GM04503 (cell line): Measurements from ENCODE around the gene METTL23.
"Not testable (repeated sequence)": the region's sequence is repeated elsewhere in the genome, so short reads cannot be mapped to it uniquely, and the experiment has no call there.

Experiments
- DNase-seq: peaks from one replicate; pipeline ENCODE4 v3.0.0-alpha.2; 2012; ENCODE audit warnings: low read depth

The METTL23 gene

DNA sequence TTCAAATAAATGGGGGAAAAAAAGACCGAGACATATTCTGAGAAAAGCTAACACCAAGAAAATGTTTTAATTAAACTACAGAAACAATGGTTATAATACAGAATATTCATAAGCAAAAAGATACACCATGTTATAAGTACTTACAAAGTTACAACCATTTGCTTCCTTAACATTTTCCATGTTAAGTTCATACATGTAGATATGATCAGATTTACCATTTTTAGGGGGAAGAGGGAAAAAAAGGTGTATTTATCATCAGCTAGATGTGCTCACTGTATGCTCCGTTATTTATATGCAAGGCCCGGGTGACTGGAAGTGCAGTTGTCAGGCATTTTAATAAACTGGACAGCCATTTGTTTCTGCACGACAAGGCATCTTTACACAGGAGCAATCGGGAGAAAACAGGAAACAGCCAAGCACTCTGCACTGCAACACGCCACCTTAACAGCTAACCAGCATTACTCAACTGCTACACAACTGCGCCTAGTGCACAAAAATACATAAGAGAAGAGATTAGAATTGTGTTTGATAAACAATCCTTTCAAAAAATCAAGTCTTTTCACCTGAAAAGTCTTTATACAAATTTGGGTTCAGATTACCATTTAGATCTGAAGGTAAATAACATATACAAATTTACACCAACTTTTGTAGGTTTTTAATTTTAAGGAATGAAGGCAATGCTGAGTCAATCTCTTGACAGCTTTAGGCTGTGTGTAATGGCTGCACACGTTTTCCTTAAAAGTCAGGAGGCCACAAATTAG, 7.6 kb downstream of the METTL23 start:
- no peak for DNase-seq

DNA sequence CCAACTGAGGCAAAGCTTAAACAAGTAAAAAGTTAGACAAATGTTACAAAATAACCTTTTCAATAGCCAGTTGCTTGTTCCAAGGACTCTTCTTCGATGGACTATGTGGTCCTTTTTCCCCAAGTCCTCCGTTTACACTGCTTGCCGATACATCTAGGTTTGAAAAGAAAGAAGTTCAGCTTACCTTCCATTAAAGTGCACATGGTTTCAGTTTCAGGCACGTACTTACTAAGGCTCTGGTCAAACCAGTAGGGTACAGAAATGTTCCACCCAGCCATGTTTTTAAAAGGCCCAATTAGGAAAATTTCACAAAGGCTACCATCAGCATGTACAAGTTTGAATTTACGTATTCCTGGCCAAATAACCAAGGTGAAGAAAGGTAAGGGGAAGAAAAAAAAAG, 8.4 kb downstream of the METTL23 start:
- DNase-seq, result no peak

DNA sequence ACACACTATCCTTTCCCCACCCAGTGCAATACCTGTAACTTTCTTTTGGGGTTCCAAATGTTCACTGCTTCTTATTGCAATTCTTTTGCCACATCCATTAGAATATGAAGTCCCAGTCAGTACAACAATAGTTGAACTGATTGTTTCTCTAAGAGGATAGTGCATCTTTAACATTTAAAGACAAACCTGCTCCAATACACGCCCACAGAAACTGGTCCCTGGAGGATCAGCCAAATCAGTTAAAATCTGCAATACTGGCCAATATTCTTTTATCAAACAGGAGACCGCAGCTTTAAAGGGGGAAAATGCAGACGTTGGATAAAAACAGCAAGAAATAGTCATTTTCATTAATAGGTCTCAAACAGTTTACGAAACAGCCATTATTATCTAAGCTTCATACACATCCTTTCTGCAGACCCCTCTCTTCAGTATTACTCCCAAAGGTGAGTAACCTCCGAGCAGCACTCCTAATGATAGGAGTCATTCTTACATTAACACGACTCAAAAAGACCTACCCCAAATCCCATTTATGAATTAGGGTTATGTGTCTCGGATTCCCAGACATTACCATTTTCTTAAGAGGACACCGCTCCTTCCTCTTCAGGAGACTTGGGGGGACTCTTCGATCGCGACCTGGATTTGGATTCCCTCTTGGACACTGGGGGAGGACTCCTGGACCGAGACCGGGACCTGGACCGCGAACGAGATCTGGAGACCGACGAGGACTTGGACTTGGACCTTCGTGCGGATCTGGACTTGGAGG, 9.1 kb downstream of the METTL23 start:
- DNase-seq, result no peak

DNA sequence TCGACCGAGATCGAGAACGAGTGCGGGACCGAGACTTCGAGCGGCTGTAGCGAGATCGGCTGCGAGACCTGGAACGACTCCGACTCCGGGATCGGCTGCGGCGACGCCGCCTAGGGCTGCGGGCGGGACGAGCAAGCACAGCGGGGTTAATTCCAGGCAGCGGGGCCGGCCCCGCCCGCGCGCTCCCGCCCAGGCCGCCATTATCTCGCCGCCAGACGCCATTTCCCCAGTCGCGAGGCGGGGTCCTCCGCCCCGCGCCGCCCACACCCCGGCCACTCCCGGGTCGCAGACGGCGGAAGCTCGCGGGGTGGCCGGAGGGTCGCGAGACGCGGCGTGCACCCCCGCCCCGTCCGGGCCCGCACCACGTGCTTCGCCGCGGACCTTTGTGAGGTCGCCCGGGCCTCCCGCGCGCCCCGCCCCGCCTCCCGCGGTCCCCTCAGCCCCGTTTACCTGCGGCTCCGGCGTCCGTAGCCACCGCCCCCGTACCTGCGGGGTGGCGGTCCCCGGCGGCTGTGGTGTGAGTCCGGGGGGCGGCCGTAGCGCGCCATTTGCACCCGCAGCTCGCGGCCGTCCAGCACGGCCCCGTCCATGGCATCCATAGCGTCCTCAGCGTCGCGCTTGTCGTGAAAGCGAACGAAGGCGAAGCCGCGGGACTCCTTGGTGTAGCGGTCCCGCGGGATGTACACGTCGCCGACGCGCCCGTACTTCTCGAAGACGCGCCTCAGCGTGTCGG, 9.9 kb downstream of the METTL23 start:
- DNase-seq, result no peak

DNA sequence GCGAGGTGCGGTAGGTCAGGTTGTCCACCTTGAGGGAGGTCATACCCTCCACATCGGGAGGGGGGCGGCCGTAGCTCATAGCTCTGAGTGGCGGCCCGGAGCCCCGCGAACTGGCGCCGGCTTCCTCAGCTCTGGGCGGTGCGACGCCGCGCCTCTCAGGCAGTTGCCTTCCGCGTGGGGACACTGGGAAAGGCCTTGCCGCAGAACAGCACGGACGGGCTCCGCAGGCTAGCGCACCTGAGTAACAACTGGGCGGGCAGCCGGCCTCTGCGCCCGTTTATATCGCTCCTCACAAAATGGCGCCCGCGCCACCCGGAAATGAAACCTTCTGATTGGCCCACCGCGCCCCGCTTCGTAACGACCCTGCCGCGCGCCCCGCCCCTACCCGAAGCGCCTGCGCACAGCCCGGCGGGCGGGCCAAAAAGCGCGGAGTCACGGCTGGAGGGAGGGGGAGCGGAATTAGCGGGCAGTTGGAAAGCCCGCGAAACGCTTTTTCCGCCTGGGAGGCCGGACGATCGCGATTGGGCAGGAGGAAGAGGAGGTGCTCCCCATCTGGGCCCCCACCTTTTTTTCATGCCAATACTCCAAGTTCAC, 10.5 kb downstream of the METTL23 start, which contains the start of gene SRSF2:
Gene SRSF2 (minus strand): TSS at position 250 of the 594 bp plus-strand sequence. CDS start 171 bp downstream, at position 79.
- peak; percentile 91 for DNase-seq

DNA sequence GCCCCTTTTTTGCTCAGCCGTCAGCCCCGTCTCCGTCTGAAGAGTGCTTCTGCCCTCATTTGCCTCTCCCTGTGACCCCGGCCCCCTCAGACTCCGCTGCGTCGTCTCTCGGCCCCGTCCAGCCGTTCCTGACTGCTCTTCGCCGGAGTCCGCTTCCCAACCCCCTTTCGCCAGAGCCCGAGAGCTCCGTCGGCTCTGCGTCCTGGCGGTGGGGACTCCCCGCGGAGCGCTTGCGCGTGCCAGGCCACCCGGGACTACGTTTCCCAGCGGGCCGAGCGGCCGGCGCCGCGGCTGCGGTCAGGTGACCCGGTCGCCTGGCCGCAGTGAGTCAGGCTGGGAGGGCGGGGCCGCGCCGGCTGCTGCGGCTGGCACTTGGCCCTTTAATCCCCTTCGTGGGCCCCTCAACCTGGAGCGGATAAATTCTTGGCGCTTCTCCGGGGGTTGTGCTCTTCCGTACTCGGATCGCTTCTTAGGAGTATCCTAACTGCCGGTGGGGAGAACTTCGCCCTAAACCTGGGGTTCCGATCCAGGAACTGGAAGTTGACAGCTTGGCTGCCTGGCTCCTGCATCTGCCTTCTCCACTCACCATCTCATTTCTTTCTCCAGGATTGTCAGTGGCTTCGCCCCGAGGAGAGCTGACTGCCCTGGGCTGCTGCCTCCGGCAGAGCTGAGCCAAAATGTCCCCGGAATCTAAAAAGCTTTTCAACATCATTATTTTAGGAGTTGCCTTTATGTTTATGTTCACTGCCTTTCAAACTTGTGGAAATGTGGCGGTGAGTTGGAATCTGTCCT, 11.2 kb downstream of the METTL23 start, which contains the start of gene MFSD11:
Gene MFSD11 (plus strand): TSS at position 444 of the 792 bp plus-strand sequence. CDS start 234 bp downstream, at position 678.
- peak; percentile 69 for DNase-seq

DNA sequence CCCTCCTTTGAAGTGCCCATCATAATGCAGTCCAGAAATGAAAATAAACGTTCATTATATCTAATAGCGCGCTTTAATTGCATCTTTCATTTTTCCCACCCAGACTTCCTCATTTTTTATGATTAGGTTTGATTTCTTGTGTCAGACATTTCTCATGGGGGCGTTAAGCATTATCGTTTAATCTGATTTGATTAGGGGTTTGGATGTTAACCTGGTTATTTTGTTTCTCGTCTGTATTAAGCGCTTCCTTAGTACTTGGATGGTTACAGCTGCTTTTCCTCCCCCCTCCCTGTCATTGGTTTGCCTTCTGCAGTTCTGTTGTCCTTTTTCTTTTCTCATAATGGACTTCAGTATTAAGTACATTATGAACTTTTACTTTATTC, 11.8 kb downstream of the METTL23 start:
- no peak for DNase-seq

DNA sequence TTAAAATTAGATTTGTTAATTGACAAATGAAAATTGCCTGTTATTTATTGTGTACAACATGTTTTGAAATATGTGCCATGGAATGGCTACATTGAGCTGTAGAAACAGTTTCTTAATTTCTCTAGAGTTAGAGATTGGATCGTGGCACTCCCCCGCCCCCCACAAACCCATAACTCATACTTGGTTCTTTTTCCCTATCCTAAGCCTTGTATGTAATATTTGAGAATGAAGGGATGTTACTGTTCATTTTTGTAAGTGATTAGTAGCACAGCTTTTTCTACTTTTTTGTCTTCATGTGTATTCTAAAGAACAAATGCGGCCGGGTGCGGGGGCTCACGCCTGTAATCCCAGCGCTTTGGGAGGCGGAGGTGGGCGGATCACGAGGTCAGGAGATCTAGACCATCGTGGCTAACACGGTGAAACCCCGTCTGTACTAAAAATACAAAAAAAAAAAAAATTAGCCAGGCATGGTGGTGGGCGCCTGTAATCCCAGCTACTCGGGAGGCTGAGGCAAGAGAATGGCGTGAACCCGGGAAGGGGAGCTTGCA, 13.0 kb downstream of the METTL23 start:
- not testable (repeated sequence) for DNase-seq

DNA sequence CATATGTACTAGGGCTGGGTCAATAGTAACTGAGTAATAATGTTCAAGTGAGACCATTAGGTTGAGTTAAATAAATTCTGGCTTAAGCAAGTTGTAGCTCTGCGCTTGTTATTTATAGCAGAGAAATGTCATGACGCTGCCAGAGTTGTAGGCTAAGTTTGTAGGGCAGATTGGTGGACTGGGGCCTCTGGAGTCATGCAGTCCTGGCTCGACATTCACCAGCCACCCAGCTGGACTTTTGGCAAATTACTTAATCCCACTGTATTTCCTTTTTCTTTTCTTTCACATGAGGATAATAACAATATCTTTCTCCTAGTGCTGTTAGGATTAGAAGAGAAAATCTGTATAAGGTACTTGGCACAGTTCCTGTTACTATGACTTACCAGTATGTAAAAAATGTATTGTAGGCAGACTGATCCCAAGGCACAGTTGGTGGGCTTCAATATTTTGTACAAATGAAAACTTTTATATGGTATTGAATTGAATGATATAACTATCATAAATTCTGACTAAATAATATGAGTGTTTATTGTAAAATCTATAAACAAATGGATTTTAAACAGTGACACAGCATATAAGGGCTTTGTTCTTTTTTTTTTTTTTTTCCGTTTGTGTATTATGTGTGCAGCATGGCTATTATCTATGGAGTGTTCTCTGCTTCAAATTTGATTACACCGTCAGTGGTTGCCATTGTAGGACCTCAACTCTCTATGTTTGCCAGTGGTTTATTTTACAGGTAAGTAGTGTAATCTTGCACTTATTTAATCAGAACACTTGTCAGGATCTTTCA, 13.9 kb downstream of the METTL23 start:
- DNase-seq, result no peak

DNA sequence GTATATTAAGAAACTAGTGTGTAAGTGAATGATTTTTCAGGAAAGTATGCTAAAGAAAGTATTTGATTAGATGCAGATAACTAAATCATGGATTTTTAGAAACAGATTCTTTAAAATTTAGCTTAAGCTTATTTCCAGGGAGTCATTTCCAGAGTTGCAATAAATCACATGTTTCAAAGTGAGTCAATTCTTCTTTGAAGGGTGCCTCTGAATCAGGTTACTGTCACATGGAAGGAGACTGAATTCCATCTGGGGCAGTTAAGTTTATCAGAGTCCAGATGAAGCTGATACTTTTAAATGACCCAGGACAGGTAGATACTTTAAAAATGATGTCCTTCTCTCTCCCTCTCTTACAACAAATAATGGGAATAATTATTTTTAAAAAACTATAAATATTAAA, 16.3 kb downstream of the METTL23 start:
- DNase-seq, result no peak

DNA sequence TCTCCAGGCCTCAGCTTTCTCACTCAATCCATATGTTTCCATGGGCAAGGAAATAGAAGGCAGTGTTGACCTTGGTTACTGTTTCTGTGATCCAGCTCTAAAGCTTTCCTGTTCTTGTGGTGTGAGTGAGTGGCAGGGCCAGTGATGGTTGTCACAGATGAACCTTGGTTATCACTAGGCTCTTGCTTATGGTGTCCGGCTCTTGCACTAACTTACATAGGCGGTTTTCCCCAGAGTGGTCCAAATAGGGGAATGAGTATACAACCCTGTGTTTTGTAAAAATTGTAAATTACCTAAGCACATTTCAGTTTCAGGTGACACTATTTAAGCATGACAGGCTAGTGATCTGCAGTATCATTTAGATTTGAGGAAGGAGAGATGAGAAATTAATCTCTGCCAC, 18.1 kb downstream of the METTL23 start:
- no peak for DNase-seq

DNA sequence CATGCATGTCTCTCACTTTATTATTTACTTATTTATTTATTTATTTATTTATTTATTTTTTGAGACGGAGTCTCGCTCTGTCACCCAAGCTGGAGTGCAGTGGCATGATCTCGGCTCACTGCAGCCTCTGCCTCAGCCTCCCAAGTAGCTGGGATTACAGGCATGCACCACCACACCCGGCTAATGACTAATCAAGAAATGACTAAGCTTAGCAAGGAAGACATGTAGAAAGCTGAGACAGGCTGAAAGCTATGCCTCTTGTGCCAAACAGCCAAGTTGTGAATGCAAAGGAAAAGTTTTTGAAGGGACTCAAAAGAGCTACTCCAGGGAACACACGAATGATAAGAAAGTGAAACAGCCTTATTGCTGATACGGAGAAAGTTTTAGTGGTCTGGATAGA, 19.1 kb downstream of the METTL23 start:
- not testable (repeated sequence) for DNase-seq

DNA sequence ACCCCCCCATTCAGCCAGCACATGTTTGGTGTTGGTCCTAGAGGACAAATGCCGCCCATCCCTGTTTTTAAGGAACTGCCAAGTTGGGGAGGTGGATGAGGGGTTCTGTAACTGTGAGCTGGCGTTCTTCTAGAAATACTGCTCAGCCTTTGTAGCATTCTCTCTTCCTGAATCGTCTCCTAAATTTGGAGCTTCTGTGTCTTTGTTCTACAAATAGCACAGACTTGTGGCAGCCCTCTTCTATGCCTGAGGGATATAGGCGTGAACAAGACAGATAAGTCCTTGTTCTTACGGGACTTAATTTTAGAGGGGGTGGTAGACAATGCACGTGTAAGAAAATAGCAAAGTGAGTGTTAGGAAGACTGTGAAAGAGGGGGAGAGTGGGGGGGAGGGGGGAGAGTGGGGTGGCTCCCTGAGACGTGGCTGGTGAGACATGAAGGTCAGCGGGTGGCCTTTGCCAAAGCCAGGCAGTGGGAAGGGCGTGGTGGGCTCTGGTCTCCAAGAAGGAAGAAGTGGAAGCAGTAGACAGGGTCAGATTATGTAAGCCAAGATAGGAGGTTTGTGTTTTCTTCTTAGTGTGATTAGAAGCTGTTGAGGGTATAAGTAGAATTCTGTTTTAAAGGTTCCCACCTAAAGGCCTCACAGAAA, 21.2 kb downstream of the METTL23 start:
- no peak for DNase-seq

DNA sequence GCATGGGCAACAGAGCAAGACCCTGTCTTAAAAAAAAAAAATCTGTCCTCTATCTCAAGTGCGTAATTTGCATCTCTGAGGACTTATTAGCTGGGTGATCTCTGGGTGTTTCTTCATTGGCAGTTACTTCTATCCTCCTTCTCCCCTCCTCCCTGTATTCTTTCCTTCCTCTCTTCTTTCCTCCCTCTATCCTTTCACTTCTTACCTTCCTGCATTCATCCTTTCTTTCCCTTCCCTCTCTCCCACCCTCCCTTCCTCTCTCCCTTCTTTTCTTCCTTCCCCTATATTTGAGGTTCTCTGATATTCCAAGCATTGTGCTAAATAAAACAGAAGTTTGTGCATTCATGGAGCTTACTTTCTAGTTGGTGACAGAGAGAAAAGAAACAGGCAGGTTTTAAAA, 22.0 kb downstream of the METTL23 start:
- no peak for DNase-seq

DNA sequence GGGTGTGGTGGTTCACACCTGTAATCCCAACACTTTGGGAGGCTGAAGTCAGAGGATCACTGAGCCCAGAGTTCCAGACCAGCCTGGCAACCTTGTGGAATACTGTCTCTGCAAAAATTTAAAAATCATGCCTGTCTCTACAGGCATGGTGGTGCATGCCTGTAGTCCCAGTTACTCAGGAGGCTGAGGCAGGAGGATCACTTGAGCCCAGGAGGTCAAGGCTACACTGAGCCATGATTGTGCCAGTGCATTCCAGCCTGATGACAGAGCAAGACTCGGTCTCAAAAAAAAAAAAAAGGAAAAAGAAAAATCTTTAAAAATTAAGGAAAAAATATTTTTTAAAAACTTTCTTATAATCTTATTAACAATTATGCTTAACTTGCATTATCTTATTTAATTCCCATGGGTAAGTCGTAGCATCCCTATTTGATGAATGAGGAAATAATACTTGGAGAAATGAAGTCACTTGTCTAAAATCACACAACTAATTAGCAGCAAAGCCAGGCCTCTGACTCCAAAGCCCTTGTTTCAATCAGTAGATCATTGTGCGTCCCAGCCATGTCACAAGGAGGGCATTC, 24.9 kb downstream of the METTL23 start:
- DNase-seq, result no peak

DNA sequence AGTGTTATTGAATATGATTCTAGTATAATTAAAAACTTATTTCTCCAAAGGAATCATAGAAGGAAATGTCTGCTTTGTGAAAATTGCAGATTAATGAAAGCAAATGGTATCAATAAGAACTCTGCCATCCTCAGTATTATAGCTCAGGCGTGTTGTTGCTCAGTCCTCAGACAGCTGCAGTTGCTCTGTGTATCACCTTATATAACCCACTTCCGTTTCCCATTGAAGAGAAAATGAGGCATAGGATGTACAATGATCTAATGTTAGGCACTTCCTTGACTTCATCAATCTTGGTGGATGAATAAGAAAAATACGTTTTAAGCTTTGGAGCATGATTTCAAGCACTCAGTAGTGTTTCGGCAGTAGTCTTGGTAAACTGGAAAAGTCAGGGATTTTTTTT, 25.4 kb downstream of the METTL23 start:
- DNase-seq, result no peak

DNA sequence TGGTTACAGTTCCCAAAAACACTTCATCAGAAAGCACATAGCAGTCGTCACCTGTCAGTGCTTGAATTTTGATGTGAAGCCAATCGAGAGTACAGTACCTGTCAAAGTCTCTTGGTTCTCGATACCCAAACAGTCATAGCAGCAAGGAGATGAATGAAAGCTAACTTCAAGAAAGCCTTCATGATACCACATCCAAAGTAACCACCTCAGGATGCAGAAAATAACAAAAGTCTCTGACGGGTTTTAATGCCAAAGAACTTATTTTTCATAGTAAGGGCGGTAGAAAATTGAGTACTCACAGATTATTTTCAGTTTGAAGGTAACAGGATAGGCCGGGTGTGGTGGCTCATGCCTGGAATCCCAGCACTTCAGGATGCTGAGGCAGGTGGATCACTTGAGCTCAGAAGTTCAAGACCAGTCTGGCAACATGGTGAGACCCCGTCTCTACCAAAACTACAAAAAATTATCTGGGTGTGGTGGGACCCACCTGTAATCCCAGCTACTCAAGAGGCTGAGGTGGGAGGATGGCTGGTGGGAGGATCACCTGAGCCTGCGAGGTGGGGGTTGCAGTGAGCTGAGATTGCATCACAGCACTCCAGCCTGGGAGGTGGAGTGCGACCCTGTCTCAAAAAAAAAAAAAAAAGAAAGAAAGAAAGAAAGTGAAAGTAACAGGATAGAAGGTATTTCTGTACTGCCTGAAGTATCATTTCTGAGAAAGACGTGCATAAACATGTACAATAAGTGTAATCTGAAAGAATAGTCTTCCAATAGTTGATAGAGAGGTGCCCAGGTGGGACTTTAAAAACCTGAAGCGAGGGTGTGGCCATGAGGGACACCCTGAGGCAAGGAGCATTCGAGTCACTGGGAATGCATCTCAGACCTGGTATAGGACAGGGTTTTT, 26.7 kb downstream of the METTL23 start:
- no peak for DNase-seq

DNA sequence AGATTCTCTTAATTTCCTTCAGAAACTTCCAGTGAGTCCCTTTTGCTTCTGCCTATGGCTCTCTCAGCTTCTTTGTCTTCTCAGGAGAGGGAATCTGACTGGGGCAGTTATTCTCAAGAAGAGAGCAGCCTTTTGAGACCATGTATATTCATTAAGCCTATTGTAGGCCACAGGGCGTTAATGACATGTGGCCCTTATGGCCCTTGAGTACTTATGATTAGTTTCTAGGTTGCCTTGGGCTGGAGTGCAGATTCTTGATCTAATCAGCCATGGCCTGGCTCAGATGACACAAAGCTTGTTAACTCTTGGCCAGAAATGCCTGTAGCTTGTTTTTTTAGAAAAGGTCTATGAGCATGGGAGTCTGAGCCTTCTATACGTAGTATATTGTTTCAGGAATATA, 28.6 kb downstream of the METTL23 start:
- DNase-seq, result no peak
